ENCODE results near the gene RBM33.

- no peak for TF ChIP-seq POLR2A (IDR thresholded peaks at IDR 0.05)
- TF ChIP-seq POLR2AphosphoS5 (IDR thresholded peaks at IDR 0.05): no peak
These were observed 179.9 kb downstream of the RBM33 start for GRCh38 chr7:155824227-155824886.
